H9 (cell line): ENCODE results near the gene EDA. TPM values are rescaled to one million over a fixed set of nuclear protein-coding genes. Genes with fewer than 3 reads are reported as not detected.

Source experiments
- DNase-seq: peaks from one replicate; pipeline ENCODE4 v3.0.0-alpha.2; 2017
- H2AFZ ChIP-seq: one replicate; pipeline ENCODE4 v1.6.1; 2013; ENCODE audit warnings: mild to moderate bottlenecking, low read length, control low read depth, moderate library complexity
- H2AK5ac ChIP-seq: 2 replicates; pipeline ENCODE4 v1.6.1; 2013; ENCODE audit warnings: low read length, control low read depth, mixed read lengths; ENCODE audit not compliant: insufficient read length
- H2BK120ac ChIP-seq: one replicate; pipeline ENCODE4 v1.6.1; 2013; ENCODE audit warnings: low read depth, mild to moderate bottlenecking, low read length, control low read depth, inconsistent platforms; ENCODE audit not compliant: poor library complexity, severe bottlenecking
- H2BK12ac ChIP-seq: 2 replicates; pipeline ENCODE4 v1.6.1; 2013; ENCODE audit warnings: low read length, control low read depth, mixed read lengths, low read depth; ENCODE audit not compliant: insufficient read length
- H2BK15ac ChIP-seq: 2 replicates; pipeline ENCODE4 v1.6.1; 2013; ENCODE audit warnings: low read depth, low read length, control low read depth
- H2BK20ac ChIP-seq: one replicate; pipeline ENCODE4 v1.6.1; 2013; ENCODE audit warnings: low read depth, mild to moderate bottlenecking, low read length, control low read depth, inconsistent platforms; ENCODE audit not compliant: poor library complexity, severe bottlenecking
- H2BK5ac ChIP-seq: 2 replicates; pipeline ENCODE4 v1.6.1; 2013; ENCODE audit warnings: low read length, control low read depth, mixed read lengths; ENCODE audit not compliant: insufficient read length
- H3K14ac ChIP-seq: 2 replicates; pipeline ENCODE4 v1.6.1; 2013; ENCODE audit warnings: low read length, control low read depth; ENCODE audit not compliant: insufficient read depth
- H3K18ac ChIP-seq: 2 replicates; pipeline ENCODE4 v1.6.1; 2013; ENCODE audit warnings: low read depth, mild to moderate bottlenecking, mixed read lengths, low read length, control low read depth; ENCODE audit not compliant: insufficient read length
- H3K23ac ChIP-seq: 2 replicates; pipeline ENCODE4 v1.6.1; 2013; ENCODE audit warnings: low read length, control low read depth, mixed read lengths, low read depth; ENCODE audit not compliant: insufficient read length
- H3K23me2 ChIP-seq: 2 replicates; pipeline ENCODE4 v1.6.1; 2013; ENCODE audit warnings: low read depth, mild to moderate bottlenecking, mixed read lengths, low read length, control low read depth; ENCODE audit not compliant: insufficient read length, poor library complexity, severe bottlenecking
- H3K27ac ChIP-seq: 2 replicates; pipeline ENCODE4 v1.5.1; 2013; ENCODE audit warnings: low read length, control low read depth, mixed read lengths, low read depth; ENCODE audit not compliant: insufficient read length
- H3K27me3 ChIP-seq: 2 replicates; pipeline ENCODE4 v1.6.1; 2013; ENCODE audit warnings: low read length, control low read depth, inconsistent platforms; ENCODE audit not compliant: insufficient read depth
- H3K4ac ChIP-seq: 2 replicates; pipeline ENCODE4 v1.6.1; 2013; ENCODE audit warnings: low read depth, mild to moderate bottlenecking, control low read depth, inconsistent platforms, low read length, moderate library complexity
- H3K4me1 ChIP-seq: 2 replicates; pipeline ENCODE4 v1.6.1; 2013; ENCODE audit warnings: low read length, control low read depth, inconsistent platforms; ENCODE audit not compliant: insufficient read depth
- H3K4me2 ChIP-seq: 2 replicates; pipeline ENCODE4 v1.6.1; 2013; ENCODE audit warnings: low read length, control low read depth, mixed read lengths; ENCODE audit not compliant: insufficient read length, insufficient read depth
- H3K56ac ChIP-seq: 2 replicates; pipeline ENCODE4 v1.6.1; 2013; ENCODE audit warnings: low read depth, mild to moderate bottlenecking, mixed read lengths, low read length, control low read depth; ENCODE audit not compliant: insufficient read length
- H3K79me1 ChIP-seq: 2 replicates; pipeline ENCODE4 v1.6.1; 2013; ENCODE audit warnings: low read depth, mild to moderate bottlenecking, moderate library complexity, low read length, control low read depth, inconsistent platforms; ENCODE audit not compliant: insufficient read depth, poor library complexity, severe bottlenecking
- H3K79me2 ChIP-seq: 2 replicates; pipeline ENCODE4 v1.6.1; 2013; ENCODE audit warnings: low read length, control low read depth, inconsistent platforms; ENCODE audit not compliant: insufficient read depth
- H3K9ac ChIP-seq: 2 replicates; pipeline ENCODE4 v1.6.1; 2013; ENCODE audit warnings: low read length, control low read depth, mixed read lengths; ENCODE audit not compliant: insufficient read length; ENCODE audit errors: extremely low read depth
- H3K9me3 ChIP-seq: one replicate; pipeline ENCODE4 v1.6.1; 2013; ENCODE audit warnings: low read depth, low read length, inconsistent platforms; ENCODE audit not compliant: control insufficient read depth
- H3T11ph ChIP-seq: one replicate; pipeline ENCODE4 v1.6.1; 2013; ENCODE audit warnings: mild to moderate bottlenecking, low read length, control low read depth, inconsistent platforms
- H4K20me1 ChIP-seq: one replicate; pipeline ENCODE4 v1.6.1; 2013; ENCODE audit not compliant: control insufficient read depth, insufficient read length, insufficient read depth
- H4K5ac ChIP-seq: 2 replicates; pipeline ENCODE4 v1.6.1; 2013; ENCODE audit warnings: low read depth, mild to moderate bottlenecking, mixed read lengths, low read length, control low read depth; ENCODE audit not compliant: insufficient read length
- H4K8ac ChIP-seq: replicated peaks from 2 replicates; pipeline ENCODE4 v1.6.1; 2013; ENCODE audit warnings: low read length, control low read depth, mixed read lengths, low read depth; ENCODE audit not compliant: insufficient read length
- H4K91ac ChIP-seq: 2 replicates; pipeline ENCODE4 v1.6.1; 2013; ENCODE audit warnings: low read depth, mild to moderate bottlenecking, moderate library complexity, mixed read lengths, low read length, control low read depth; ENCODE audit not compliant: insufficient read length
- H3K27ac Mint-ChIP-seq, 3 experiments: 2 replicates in 2 of 3; 3 replicates in 1 of 3; pipeline ENCODE4 v1.8.0; 2020 to 2021; ENCODE audit warnings: mixed read lengths in 3 of 3, mild to moderate bottlenecking in 1 of 3, moderate library complexity in 1 of 3
- H3K27me3 Mint-ChIP-seq: 2 replicates; pipeline ENCODE4 v1.8.0; 2021; ENCODE audit warnings: low read depth, mild to moderate bottlenecking, moderate library complexity, mixed read lengths
- H3K36me3 Mint-ChIP-seq, 3 experiments: 2 replicates in 2 of 3; 3 replicates in 1 of 3; pipeline ENCODE4 v1.8.0; 2020 to 2021; ENCODE audit warnings: low read depth in 3 of 3, mixed read lengths in 3 of 3; ENCODE audit not compliant: insufficient read depth in 1 of 3
- H3K4me1 Mint-ChIP-seq, 2 experiments: 2 replicates each; pipeline ENCODE4 v1.8.0; 2020; ENCODE audit warnings: mixed read lengths in 2 of 2
- H3K4me3 Mint-ChIP-seq, 2 experiments: 2 replicates in 1 of 2; 3 replicates in 1 of 2; pipeline ENCODE4 v1.8.0; 2020 to 2021; ENCODE audit warnings: mild to moderate bottlenecking in 2 of 2, mixed read lengths in 2 of 2, moderate library complexity in 1 of 2
- H3K9me3 Mint-ChIP-seq, 2 experiments: 2 replicates in 1 of 2; 3 replicates in 1 of 2; pipeline ENCODE4 v1.8.0; 2020; ENCODE audit warnings: mild to moderate bottlenecking in 2 of 2, mixed read lengths in 2 of 2, moderate library complexity in 1 of 2
- WGBS: extraction: QIAGEN DNeasy Blood & Tissue Kit; methylation state at CpG from one replicate; pipeline ENCODE4 v1.1.7; 2013; ENCODE audit warnings: missing lambda C conversion rate, low lambda C conversion rate, mixed read lengths; ENCODE audit not compliant: insufficient read length; ENCODE audit errors: extremely low coverage; 5-methylcytosine and 5-hydroxymethylcytosine counted together
- total RNA-seq: library from RNA; stranded (reverse); gene quantifications from 2 replicates; pipeline ENCODE4 v1.2.1, GENCODE V29; 2021
- TF ChIP-seq, protein P1 (sequence below): fragments of 200-600 bp; sonication (generic); conservative IDR thresholded peaks from 3 replicates; pipeline ENCODE4 v1.8.0; 2021; ENCODE audit warnings: antibody characterized with exemption, mild to moderate bottlenecking

Gene EDA
- total RNA-seq, 1 experiment from 2014 or later = 7.7 TPM

DNA sequence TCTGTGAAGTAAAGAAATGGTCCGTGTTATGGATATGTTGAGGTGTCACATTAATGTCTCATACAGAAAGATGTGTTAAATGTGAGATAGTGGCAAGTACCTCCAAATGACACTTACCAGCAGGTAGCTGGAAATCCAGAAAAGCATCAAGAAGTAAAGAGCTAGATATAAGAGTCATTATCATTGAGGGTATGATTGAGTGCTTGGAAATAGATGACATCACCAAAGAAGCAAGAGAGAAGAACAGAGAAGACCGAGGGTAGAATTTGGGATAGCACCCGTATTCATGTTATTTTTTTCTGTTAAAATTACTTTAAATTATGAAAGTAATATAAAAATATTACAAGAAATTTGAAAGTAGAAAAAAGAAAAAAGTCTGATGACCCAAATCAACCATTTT, 15.7 kb upstream of the EDA start:
- no peak overlapping the region for H2BK20ac ChIP-seq
- H4K8ac ChIP-seq = no peak overlapping the region
- Mint-ChIP-seq H3K27me3 (peaks cover 3% of the 10 kb centered on the region), H3K4me3 (no peak overlapping the region), H3K27ac (no peak overlapping the region), H3K4me1 (peaks cover 11% of the 10 kb centered on the region in 2 experiments), H3K36me3 (no peaks in the 10 kb centered on the region), H3K9me3 (peaks cover 23 to 26% of the 10 kb centered on the region in 2 experiments)
- no peaks in the 10 kb centered on the region for H3K79me2 ChIP-seq
- H3K27ac ChIP-seq = no peak overlapping the region
- no peak overlapping the region for H3K23ac ChIP-seq
- no peak overlapping the region for H3T11ph ChIP-seq
- no peak overlapping the region for H4K5ac ChIP-seq
- H4K91ac ChIP-seq = no peak overlapping the region
- no peak for DNase-seq
- no peak overlapping the region for H3K4ac ChIP-seq
- WGBS = no CpG with 5 or more reads among the region's 3 CpGs
- H2AK5ac ChIP-seq = no peak overlapping the region
- H2BK12ac ChIP-seq = no peak overlapping the region
- H3K9me3 ChIP-seq = peaks cover 16% of the 10 kb centered on the region
- H2BK15ac ChIP-seq = no peak overlapping the region
- no peaks in the 10 kb centered on the region for H4K20me1 ChIP-seq
- no peaks in the 10 kb centered on the region for H3K79me1 ChIP-seq
- no peak overlapping the region for H3K14ac ChIP-seq
- no peak overlapping the region for H2BK120ac ChIP-seq
- TF ChIP-seq, protein P1, sequence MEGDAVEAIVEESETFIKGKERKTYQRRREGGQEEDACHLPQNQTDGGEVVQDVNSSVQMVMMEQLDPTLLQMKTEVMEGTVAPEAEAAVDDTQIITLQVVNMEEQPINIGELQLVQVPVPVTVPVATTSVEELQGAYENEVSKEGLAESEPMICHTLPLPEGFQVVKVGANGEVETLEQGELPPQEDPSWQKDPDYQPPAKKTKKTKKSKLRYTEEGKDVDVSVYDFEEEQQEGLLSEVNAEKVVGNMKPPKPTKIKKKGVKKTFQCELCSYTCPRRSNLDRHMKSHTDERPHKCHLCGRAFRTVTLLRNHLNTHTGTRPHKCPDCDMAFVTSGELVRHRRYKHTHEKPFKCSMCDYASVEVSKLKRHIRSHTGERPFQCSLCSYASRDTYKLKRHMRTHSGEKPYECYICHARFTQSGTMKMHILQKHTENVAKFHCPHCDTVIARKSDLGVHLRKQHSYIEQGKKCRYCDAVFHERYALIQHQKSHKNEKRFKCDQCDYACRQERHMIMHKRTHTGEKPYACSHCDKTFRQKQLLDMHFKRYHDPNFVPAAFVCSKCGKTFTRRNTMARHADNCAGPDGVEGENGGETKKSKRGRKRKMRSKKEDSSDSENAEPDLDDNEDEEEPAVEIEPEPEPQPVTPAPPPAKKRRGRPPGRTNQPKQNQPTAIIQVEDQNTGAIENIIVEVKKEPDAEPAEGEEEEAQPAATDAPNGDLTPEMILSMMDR = no peak
- H3K27me3 ChIP-seq = no peaks in the 10 kb centered on the region
- H2AFZ ChIP-seq = no peak overlapping the region
- H2BK5ac ChIP-seq = no peak overlapping the region
- no peak overlapping the region for H3K4me2 ChIP-seq
- no peaks in the 10 kb centered on the region for H3K23me2 ChIP-seq
- H3K4me1 ChIP-seq = peaks cover 6% of the 10 kb centered on the region; the same call in 1 of the 2 replicates
- no peak overlapping the region for H3K18ac ChIP-seq
- H3K9ac ChIP-seq = no peak overlapping the region
- no peak overlapping the region for H3K56ac ChIP-seq
